HCT116 (cell line): ENCODE measurements around the gene SRGAP3. TPM values are rescaled to one million over a fixed set of nuclear protein-coding genes. Genes with fewer than 3 reads are reported as not detected.

Experiments
- ATAC-seq: fragments of 200-7000 bp; cut with Tn5 transposase; 2 replicates; pipeline ENCODE4 v1.9.1; 2020; ENCODE audit warnings: mild to moderate bottlenecking, moderate library complexity
- BruUV-seq: library from RNA; stranded (reverse); fragments of 400-500 nt; replicated peaks from 2 replicates; lab custom pipeline; 2021; lab: Mats Ljungman, UMichigan
- CTCF ChIA-PET: fragments of 300-600 bp; sonication (Branson Sonifier 250); formaldehyde crosslinking; loops from one replicate; lab custom pipeline; 2021; ENCODE audit warnings: antibody characterized with exemption; lab: Charles Lee
- POLR2A ChIA-PET: fragments of 300-600, 350-600 bp; sonication (Branson Sonifier 250); formaldehyde crosslinking; loops from one replicate; lab custom pipeline; 2021; ENCODE audit warnings: antibody characterized with exemption; lab: Charles Lee
- RAD21 ChIA-PET, 2 experiments: fragments of 300-600 bp; sonication (Branson Sonifier 250); formaldehyde crosslinking; loops; one replicate each; lab custom pipeline; 2023; ENCODE audit warnings: low total read pairs in 2 of 2; ENCODE audit not compliant: uncharacterized antibody in 2 of 2, unreplicated experiment in 2 of 2, low non-redundant PET in 1 of 2; lab: Charles Lee
- DNase-seq: peaks from one replicate; pipeline ENCODE4 v3.0.0-alpha.2; 2010; ENCODE audit warnings: low read depth, low spot score
- H2AFZ ChIP-seq: fragments of 200-600 bp; shearing (Covaris generic), sonication (generic); 2 replicates; pipeline ENCODE4 v1.6.1; 2017; ENCODE audit warnings: low read depth, mixed run types, mixed read lengths, antibody characterized with exemption, low read length; ENCODE audit not compliant: poor library complexity, severe bottlenecking
- H3K27ac ChIP-seq: 2 replicates; pipeline ENCODE4 v1.5.1; 2012; ENCODE audit warnings: low read depth, low read length
- H3K27me3 ChIP-seq: fragments of 200-600 bp; sonication (generic); 2 replicates; pipeline ENCODE4 v1.6.1; 2016; ENCODE audit warnings: mixed run types, low read length, mixed read lengths; ENCODE audit not compliant: insufficient read depth
- H3K36me3 ChIP-seq, 2 experiments: fragments of 200-500 bp in 1 of 2; fragments of 200-600 bp in 1 of 2; sonication (Bioruptor generic) in 1 of 2; sonication (generic) in 1 of 2; 2 replicates each; pipeline versions ENCODE4 v1.5.1 to v1.6.1; 2014 to 2016; ENCODE audit warnings: low read length in 2 of 2, inconsistent platforms in 1 of 2, mixed read lengths in 1 of 2, mixed run types in 1 of 2; ENCODE audit not compliant: insufficient read depth in 2 of 2, control insufficient read depth in 1 of 2
- H3K4me1 ChIP-seq, 2 experiments: fragments of 200-600 bp in 1 of 2; sonication (generic) in 1 of 2; 2 replicates each; pipeline versions ENCODE4 v1.5.1 to v1.6.1; 2012 to 2017; ENCODE audit warnings: low read length in 2 of 2, inconsistent platforms in 1 of 2, mild to moderate bottlenecking in 1 of 2, mixed read lengths in 1 of 2, mixed run types in 1 of 2, moderate library complexity in 1 of 2; ENCODE audit not compliant: insufficient read depth in 2 of 2, control insufficient read depth in 1 of 2
- H3K4me2 ChIP-seq: fragments of 200-600 bp; sonication (generic); 2 replicates; pipeline ENCODE4 v1.6.1; 2017; ENCODE audit warnings: mixed run types, low read length, mixed read lengths
- H3K4me3 ChIP-seq, 2 experiments: fragments of 200-600 bp in 1 of 2; sonication (generic) in 1 of 2; replicated peaks in 1 of 2; 2 replicates each; pipeline ENCODE4 v1.5.1; 2011 to 2016; ENCODE audit warnings: low read length in 2 of 2, control low read depth in 1 of 2, low read depth in 1 of 2, mild to moderate bottlenecking in 1 of 2, mixed read lengths in 1 of 2, mixed run types in 1 of 2
- H3K79me2 ChIP-seq: fragments of 200-600 bp; sonication (generic); 2 replicates; pipeline ENCODE4 v1.6.1; 2017; ENCODE audit warnings: mild to moderate bottlenecking, mixed run types, low read length, moderate library complexity, mixed read lengths; ENCODE audit not compliant: insufficient read depth
- H3K9ac ChIP-seq: fragments of 200-600 bp; sonication (generic); 2 replicates; pipeline ENCODE4 v1.6.1; 2016; ENCODE audit warnings: low read length, mixed read lengths
- H3K9me2 ChIP-seq: fragments of 200-600 bp; sonication (generic), shearing (Covaris generic); 2 replicates; pipeline ENCODE4 v1.6.1; 2017; ENCODE audit warnings: mixed run types, mild to moderate bottlenecking, moderate library complexity; ENCODE audit not compliant: insufficient read depth
- H3K9me3 ChIP-seq, 2 experiments: fragments of 200-500 bp in 1 of 2; fragments of 200-600 bp in 1 of 2; sonication (Bioruptor generic) in 1 of 2; sonication (generic) in 1 of 2; 2 replicates each; pipeline ENCODE4 v1.6.1; 2014 to 2017; ENCODE audit warnings: low read length in 2 of 2, mixed read lengths in 2 of 2, inconsistent platforms in 1 of 2, low read depth in 1 of 2, mild to moderate bottlenecking in 1 of 2, mixed run types in 1 of 2, moderate library complexity in 1 of 2; ENCODE audit not compliant: control insufficient read depth in 1 of 2, insufficient read depth in 1 of 2
- H4K20me1 ChIP-seq: fragments of 200-600 bp; sonication (generic), shearing (Covaris generic); 2 replicates; pipeline ENCODE4 v1.6.1; 2017; ENCODE audit warnings: mixed run types, mild to moderate bottlenecking, moderate library complexity; ENCODE audit not compliant: insufficient read depth
- CBX3 ChIP-seq: IDR thresholded peaks from 2 replicates; pipeline ENCODE4 v1.6.1; 2012; ENCODE audit warnings: low read depth
- CEBPB ChIP-seq: IDR thresholded peaks from 2 replicates; pipeline ENCODE4 v1.6.1; 2012; ENCODE audit warnings: low read depth
- EGR1 ChIP-seq: IDR thresholded peaks from 2 replicates; pipeline ENCODE4 v1.6.1; 2012; ENCODE audit warnings: low read depth
- ELF1 ChIP-seq: IDR thresholded peaks from 2 replicates; pipeline ENCODE4 v1.6.1; 2012; ENCODE audit warnings: low read depth, borderline replicate concordance
- EZH2 ChIP-seq: fragments of 200-600 bp; sonication (generic); IDR thresholded peaks from 2 replicates; pipeline ENCODE4 v1.6.1; 2017; ENCODE audit warnings: antibody characterized with exemption, mixed run types
- EZH2phosphoT487 ChIP-seq: fragments of 200-600 bp; IDR thresholded peaks from 2 replicates; pipeline ENCODE4 v1.6.1; 2018; ENCODE audit warnings: antibody characterized with exemption, borderline replicate concordance
- FOSL1 ChIP-seq: IDR thresholded peaks from 2 replicates; pipeline ENCODE4 v1.6.1; 2012; ENCODE audit warnings: low read depth
- POLR2AphosphoS5 ChIP-seq: IDR thresholded peaks from 2 replicates; pipeline ENCODE4 v1.6.1; 2011; ENCODE audit warnings: mild to moderate bottlenecking, low read depth, low read length, moderate library complexity
- RAD21 ChIP-seq: IDR thresholded peaks from 2 replicates; pipeline ENCODE4 v1.6.1; 2012; ENCODE audit warnings: low read depth, mild to moderate bottlenecking
- SRF ChIP-seq: IDR thresholded peaks from 2 replicates; pipeline ENCODE4 v1.6.1; 2012; ENCODE audit warnings: low read depth
- TCF7L2 ChIP-seq: IDR thresholded peaks from 2 replicates; pipeline ENCODE4 v1.7.0; 2011; ENCODE audit warnings: borderline replicate concordance, inconsistent platforms; ENCODE audit not compliant: insufficient read depth, insufficient read length; ENCODE audit errors: extremely low read depth
- YY1 ChIP-seq: IDR thresholded peaks from 2 replicates; pipeline ENCODE4 v1.6.1; 2011; ENCODE audit warnings: low read length, low read depth, moderate library complexity, mild to moderate bottlenecking; ENCODE audit not compliant: insufficient replicate concordance; ENCODE audit errors: extremely low read depth
- ZFX ChIP-seq: fragments of 450-650 bp; IDR thresholded peaks from 2 replicates; pipeline ENCODE4 v1.6.1; 2017
- ZNF274 ChIP-seq: fragments of 200-500 bp; sonication (Bioruptor generic); IDR thresholded peaks from 2 replicates; pipeline ENCODE4 v1.6.1; 2014; ENCODE audit warnings: mild to moderate bottlenecking, low read depth, low read length, inconsistent platforms
- intact Hi-C: fragments of 100-400 bp; cut with micrococcal nuclease; formaldehyde crosslinking; loops from 2 replicates; pipeline ENCODE4 v1.10.0; 2022
- total RNA-seq: library from RNA; stranded (reverse); gene quantifications from one replicate; pipeline ENCODE4 v1.2.1, GENCODE V29; 2021; ENCODE audit not compliant: unreplicated experiment
- TF ChIP-seq, protein P1 (sequence below): IDR thresholded peaks from 2 replicates; pipeline ENCODE4 v1.6.1; 2012
- TF ChIP-seq, protein P2 (sequence below): IDR thresholded peaks from 2 replicates; pipeline ENCODE4 v1.6.1; 2012; ENCODE audit warnings: low read depth

The SRGAP3 gene
- total RNA-seq, 1 experiment from 2014 or later, result 8.3 TPM

DNA sequence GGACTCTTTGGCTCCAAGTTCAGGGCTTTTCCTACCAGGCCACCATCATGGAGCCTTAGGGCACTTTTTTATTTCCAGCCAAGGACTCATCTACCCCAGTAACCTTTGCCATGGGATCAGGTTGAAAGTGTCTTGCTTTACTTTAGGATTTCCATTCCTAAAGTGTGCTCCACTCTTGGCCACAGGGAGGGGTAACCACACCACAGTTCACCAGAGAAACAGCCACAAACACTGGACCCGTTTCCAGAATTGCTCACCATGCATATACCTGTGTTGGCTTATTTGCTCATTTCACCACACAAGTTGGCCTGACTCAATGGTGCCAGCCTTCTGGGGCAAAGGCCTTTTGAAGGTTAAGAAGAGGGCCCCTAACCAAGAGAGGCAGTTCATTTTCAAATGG lies 215.6 kb downstream of the SRGAP3 start:
- Histone ChIP-seq H3K36me3 (no peaks in the 10 kb centered on the region), H3K9me3 (no peaks in the 10 kb centered on the region), H3K79me2 (no peaks in the 10 kb centered on the region), H2AFZ (no peak overlapping the region), H4K20me1 (no peaks in the 10 kb centered on the region), H3K9ac (no peak overlapping the region), H3K4me2 (no peak overlapping the region), H3K27me3 (no peaks in the 10 kb centered on the region), H3K4me3 (no peak overlapping the region), H3K9me2 (no peaks in the 10 kb centered on the region), H3K27ac (no peak overlapping the region), H3K4me1 (no peaks in the 10 kb centered on the region)
- intact Hi-C loops, result no loop called here
- BruUV-seq, result no TSS peak
- ATAC-seq (no peak), DNase-seq (no peak)
- POLR2A ChIA-PET, result no interaction called here
- RAD21 ChIA-PET, result no interaction called here
- CTCF ChIA-PET, result no interaction called here
- TF ChIP-seq ZFX (no peak), POLR2AphosphoS5 (no peak), TCF7L2 (no peak), CEBPB (no peak), CBX3 (no peak), SRF (no peak), EZH2 (no peak), FOSL1 (no peak), RAD21 (no peak), ELF1 (no peak), YY1 (no peak), EGR1 (no peak), EZH2phosphoT487 (no peak), ZNF274 (no peak)
- TF ChIP-seq, protein P1, sequence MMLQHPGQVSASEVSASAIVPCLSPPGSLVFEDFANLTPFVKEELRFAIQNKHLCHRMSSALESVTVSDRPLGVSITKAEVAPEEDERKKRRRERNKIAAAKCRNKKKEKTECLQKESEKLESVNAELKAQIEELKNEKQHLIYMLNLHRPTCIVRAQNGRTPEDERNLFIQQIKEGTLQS, result no peak
- TF ChIP-seq, protein P2, sequence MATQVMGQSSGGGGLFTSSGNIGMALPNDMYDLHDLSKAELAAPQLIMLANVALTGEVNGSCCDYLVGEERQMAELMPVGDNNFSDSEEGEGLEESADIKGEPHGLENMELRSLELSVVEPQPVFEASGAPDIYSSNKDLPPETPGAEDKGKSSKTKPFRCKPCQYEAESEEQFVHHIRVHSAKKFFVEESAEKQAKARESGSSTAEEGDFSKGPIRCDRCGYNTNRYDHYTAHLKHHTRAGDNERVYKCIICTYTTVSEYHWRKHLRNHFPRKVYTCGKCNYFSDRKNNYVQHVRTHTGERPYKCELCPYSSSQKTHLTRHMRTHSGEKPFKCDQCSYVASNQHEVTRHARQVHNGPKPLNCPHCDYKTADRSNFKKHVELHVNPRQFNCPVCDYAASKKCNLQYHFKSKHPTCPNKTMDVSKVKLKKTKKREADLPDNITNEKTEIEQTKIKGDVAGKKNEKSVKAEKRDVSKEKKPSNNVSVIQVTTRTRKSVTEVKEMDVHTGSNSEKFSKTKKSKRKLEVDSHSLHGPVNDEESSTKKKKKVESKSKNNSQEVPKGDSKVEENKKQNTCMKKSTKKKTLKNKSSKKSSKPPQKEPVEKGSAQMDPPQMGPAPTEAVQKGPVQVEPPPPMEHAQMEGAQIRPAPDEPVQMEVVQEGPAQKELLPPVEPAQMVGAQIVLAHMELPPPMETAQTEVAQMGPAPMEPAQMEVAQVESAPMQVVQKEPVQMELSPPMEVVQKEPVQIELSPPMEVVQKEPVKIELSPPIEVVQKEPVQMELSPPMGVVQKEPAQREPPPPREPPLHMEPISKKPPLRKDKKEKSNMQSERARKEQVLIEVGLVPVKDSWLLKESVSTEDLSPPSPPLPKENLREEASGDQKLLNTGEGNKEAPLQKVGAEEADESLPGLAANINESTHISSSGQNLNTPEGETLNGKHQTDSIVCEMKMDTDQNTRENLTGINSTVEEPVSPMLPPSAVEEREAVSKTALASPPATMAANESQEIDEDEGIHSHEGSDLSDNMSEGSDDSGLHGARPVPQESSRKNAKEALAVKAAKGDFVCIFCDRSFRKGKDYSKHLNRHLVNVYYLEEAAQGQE, result no peak
